GM21526 (cell line): Measurements from ENCODE around the gene TMEM271.

Experiments
- ATAC-seq: cut with Tn5 transposase; IDR thresholded peaks from one replicate; pipeline ENCODE4 v1.9.1; 2021; ENCODE audit warnings: moderate library complexity; ENCODE audit not compliant: unreplicated experiment, low FRiP score

The TMEM271 gene

DNA sequence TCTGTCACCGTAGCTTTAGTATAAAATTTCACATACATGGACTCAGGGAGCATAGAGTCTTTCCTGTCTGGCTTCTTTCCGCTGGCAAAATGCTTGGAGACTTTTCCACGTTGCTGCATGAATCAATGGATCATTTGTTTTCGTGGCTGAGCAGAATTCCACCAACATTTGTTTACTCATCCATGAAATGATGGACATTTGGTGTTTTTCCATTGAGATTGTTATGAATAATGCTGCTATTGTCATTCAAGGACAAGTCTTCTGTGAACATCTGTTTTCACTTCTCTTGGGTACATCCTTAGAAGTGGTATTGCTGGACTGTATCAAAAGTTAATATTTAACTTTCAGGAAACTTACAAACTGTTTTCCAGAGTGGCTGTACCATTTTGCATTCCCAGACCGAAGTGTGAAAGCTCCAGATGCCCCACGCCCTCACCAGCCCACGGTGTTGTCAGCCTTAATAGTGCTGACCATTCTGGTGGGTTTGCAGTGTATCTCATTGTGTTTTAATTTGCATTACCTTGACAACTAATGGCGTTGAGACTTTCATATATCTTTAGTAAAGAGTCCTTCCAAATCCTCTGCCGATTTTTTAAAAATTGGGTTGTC is 5.8 kb upstream of the TMEM271 start:
- ATAC-seq = no peak

DNA sequence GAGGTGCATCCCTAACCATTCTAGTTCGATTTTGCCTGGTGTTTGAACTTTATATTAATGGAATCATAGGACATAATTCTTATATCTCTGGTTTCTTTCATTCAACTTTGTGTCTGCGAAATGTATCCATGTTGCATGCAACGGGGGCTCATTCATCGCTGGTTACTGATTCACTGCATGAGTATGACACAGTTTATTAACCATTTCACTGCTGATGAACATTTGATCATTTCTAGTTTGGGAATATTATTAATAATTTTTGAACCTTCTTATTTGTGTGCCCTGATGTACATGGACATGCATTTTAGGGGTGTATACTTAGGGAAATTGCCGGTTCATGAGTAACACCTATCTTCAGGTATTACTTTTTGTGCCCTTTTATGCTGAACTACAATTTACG is 5.1 kb upstream of the TMEM271 start:
- ATAC-seq = no peak

DNA sequence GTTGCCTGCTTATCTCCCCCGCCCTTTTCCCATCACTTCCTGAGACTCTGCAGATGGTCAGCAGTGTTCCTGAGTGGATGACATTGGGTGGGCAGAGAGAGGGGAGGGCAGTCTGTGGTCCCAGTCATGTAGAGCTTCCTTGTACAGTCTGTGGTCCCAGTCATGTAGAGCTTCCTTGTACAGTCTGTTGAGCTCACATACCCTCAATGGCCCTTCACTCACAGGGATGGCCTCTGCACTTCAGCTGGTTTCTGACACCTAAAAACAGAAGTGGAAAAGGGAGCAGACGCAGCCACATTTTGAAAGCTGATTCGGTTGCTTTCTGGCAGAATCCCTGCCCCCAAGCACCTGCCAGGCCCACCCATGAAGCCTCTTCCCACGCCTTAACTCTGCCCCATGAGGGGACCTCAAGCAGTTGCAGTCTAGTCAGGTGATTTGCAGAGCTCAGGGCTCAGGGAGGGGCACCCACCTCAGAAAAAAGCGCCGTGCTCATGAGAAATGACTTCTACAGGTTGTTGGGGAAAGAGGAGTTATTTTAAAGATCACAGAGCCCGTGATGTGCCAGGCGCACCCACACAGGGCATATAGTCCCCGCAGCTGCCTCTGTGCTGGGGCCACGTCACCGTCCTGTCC is 3.6 kb upstream of the TMEM271 start:
- ATAC-seq = no peak

DNA sequence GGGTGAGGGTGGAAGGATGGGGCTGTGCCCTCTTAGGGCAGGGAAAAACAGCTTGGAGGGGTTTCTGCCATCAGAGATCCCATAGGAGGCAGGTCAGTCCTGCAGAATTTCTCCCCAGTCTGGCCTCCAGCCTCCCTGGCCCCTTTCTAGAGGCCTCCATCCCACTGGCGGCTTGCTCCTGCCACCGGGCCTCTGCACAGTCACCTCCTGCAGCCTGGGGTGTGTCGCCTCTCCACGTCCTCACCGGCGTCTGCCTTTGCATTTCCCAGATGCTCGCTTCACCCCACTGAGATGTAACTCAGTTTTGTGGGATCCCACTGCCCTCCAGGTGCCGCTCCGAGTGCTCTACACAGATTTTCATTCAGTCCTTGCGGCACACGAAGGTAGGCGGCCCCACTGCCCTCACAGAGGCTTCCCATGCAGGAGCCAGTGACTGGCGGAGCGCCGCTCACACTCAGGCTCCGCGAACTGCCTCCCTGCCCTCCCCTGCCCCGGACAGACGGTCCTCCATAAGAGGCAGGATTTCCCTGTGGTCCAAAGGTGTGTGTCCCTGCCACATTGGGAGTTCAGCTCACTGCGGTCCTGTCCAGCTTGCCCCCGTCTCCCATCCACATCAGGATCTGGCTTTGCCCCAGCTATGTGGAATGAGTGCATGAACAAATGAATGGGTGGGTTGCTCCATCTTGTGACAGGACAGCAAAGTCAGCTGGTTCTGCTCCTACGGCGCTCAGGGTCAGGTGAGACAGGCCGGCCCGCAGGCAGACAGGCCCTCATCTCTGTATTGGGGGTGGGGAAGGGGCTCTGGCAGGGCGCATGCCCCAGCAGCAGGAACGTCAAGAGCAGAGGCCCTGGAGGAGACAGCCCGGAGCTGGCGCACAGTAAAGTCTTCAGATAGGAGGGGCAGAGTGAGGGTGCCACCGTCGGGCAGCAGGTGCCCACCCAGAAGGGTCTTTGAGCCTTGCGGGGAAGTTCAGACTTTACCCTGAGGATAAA is 2.7 kb upstream of the TMEM271 start:
- ATAC-seq = no peak

DNA sequence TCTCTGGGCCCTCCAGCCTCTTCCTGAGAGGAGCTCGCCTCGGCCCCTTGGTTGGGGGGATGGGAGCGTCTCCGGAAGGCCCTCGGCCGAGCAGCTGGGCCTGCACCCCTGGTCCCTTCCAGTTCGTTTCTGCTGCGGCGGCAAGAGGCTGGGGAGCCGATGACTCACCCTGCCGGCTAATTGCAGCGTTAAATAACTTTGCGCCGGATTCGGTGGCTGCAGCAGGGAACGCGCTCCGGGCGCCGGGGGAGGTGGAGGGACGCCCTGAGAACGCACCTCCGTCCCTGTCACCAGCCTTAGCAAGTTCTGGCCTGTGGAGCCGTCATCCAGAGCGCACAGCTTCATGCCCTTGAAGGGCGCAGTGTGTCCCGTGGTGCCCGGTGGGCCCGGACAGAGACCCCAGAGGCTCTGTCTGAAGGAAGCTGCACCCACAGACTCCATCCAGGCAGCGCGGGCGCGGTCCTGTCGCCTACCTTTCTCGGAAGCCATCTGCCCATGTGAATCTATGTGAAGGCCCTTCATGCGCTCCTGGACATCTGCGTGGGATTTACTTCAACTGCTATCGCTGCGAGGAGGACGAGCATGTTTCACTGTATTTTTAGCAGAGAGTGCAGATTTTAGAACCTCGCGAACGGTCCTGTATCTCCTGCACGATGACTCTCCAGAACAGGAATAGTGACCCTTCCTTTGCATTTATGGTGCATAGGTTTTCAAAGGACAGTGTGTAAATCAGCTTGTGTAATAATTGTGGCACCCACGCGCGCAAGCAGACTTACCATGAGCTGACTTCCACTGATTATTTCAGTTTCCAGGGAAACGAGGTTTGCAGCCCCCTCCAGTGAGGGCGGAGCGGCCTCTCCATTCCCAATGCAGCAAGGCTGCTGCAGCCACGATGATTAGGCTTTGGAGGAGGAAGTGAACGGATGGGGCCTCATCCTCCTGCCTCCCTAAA is 1.7 kb upstream of the TMEM271 start:
- no peak for ATAC-seq

DNA sequence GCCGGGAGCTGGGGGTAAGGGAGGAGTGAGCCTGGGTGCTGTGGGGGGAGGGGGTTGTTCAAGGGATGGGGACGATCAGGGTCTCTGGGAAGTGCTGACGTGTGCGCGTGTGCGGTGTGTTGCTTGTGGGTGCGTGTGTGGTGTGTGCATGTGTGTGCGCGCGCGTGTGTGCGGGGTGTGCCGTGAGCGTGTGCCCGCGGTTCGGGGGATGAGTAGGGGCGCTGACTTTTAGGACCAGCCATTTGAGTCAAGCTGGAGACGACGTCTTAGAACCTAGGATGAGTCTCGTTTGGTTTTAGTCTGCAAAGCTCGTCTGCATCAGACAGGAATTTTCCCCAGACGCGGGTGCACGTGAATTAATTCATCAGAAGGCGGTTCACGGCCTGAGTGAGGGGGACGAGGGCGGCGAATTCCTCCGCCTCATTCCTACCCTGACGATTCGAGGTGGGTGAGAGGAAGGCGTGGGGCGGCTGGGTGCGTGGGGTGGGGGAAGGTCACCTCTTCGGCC is 950 bp upstream of the TMEM271 start:
- ATAC-seq = no peak

DNA sequence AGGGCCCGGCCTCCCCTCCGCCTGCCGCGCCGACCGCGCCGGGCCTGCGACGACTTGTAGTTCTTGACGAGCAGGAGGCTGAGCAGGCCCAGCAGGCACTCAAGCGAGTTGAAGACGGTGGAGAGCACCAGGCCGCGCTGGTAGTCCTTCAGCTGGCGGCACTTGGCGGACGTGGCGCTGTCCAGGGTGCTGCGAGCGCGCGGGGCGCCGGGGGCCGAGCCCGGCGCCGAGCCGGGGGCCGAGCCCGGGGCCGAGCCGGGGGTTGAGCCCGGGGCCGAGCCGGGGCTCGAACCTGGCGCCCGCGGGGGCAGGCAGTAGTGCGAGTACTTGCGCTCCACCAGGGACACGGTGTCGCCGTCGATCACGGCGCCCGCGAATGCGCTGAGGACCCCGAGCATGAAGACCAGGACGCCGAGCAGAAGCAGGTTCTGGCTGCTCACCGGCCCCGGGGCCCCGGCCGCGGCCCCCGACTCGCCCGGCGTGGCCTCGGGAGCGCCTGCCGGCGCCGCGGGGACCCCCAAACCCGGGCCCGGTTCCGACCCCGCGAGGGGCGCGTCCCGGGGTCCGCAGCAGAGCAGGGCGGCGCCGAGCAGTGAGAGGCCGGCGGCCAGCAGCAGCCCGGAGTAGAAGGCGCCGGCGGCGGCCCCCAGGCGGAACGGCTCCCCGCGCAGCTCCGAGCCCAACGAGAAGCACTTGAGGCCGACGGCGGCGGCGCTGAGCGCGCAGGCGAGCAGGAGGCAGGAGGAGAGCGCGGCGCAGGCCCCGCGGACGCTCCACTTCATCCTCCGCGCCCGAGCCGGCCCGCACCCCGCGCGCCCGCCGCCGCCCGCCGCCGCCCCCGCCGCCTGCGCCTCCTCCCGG is 584 bp downstream of the TMEM271 start:
- ATAC-seq = no peak

DNA sequence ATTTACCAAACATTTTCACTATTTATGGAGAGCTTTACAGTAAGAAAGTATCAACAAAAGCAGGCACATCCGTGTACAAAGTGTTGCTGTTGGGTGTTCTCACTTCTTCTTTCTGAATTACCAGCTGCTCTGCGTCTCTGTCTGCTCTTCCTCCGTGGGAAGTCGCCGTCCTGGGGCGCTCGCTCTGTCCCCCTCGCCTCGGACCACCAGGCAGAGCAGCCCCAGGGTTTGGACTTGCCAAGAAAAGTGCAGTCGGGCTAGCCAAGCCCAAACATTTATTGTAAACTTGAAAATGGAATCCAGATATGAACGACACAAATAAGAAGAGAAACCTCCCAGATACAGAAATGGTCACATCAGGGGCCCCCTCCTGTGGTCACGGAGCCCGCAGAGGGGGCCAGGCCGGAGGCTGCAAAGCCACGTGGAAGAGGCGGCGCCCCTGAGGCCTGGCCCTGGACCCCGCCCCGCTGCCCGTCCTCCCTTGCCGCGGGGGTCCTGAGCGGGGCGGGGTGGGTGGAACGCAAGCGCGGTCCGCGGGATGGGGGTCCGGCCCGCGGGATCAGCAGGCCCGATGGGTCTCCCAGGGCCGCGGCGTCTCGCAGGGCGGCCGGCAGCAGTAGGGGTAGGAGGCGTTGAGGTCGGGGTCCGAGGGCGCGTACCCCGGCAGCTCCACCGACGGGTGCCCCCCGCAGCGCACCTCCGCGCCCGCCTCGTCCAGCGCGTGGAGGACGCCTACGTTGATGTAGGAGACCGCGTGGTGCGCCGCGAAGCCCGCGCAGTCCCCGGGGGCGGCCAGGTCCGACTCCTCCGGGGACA is 1.5 kb downstream of the TMEM271 start:
- ATAC-seq = no peak

DNA sequence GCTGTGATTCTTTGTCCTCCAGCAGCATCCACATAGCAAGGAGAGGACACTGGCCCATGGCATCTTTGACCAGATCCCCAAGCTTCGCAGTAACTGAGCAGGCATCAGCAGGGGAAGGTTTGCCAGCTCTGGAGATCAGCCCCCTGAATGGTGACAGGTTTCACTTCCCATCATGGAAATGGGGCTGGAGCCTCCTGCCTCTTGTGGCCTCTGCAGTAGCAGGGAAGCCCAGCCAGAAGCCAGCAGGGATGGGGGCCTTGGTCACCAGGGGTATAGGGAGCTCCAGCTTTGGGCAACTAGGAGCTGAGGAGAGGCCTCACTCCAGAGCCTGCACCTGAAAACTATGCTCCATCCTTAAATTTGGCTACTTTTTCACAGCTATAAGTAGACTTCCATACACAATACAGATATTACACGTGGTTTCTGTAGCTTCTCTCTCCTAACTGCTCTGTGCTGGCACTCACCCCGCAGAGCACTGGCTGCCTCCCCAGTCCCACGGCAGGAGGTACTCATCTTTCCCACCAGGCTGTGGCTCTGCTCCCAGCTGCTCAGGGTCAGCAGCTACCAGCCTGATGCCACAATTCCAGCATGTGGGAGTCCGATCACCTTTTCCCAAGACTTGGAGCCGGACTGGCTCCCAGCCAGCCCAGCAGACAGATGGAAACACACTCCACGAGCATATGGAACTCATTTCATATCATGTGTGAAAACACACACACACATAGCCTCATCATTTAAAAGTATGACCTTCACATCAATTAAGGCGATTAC is 2.8 kb downstream of the TMEM271 start:
- no peak for ATAC-seq

DNA sequence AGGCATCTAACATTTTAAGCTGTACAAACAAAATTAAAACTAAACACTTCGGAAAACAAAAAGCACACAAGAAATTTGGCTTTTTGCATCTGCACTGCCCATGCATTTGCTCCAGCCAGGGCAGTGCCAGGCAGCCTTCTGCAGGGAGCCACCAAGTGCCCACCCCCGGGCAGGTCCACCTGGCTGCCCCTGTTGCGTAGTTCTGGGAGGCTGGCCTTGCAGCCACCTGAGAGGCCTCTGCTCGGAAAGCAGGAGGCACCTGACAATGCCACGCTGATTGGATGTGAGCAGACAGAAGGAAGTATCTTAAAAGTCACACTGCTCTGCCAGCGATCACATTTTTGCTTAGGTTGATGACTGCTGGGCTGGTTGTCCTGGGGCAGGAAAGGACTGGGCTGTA is 3.5 kb downstream of the TMEM271 start:
- ATAC-seq = no peak

DNA sequence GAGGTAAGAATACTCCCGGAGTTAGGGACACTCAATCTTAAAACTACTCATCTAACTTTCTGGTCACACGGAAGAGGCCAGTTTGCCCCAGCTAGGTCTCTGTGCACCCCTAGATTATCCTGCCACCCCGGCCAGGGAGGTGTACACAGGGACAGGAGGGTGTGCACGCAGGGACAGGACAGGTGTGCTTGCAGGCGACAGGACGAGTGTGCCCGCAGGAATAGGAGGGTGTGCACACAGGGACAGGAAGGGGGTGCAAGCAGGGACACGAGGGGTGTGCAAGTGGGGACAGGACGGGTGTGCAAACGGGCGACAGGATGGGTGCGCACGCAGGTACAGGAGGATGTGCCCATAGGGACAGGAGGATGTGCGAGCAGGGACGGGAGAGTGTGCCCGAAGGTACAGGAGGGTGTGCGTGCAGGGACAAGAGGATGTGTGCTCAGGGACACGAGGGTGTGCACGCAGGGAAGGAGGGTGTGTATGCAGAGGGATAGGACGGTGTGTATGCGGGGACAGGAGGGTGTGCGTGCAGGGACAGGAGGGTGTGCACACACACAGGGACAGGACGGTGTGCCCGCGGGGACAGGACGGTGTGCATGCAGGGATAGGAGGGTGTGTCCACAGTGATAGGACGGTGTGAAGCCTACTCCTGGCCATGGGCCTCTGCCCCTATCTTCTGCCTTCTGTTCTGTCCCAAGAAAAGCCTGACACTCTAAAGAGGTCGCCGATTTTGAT is 4.1 kb downstream of the TMEM271 start:
- ATAC-seq = no peak

DNA sequence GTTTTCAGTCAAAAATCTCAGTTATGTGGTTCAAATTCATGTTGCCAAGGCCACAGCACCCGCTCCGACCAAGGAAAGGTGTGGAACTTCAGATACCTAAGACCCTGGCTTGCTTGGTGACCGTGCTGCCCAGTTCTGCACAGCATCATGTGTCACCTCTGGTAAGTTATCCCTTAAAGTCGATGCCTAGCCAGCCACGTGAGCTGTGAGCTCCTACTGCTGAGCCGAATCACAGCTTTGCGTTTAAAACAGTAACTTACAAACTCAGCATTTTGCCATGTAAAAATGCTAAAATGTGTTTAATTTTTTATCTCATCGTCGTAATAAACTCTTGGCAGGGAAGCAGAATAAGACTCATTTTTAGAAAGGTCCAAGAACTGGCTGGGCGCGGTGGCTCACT is 5.3 kb downstream of the TMEM271 start:
- ATAC-seq = no peak

DNA sequence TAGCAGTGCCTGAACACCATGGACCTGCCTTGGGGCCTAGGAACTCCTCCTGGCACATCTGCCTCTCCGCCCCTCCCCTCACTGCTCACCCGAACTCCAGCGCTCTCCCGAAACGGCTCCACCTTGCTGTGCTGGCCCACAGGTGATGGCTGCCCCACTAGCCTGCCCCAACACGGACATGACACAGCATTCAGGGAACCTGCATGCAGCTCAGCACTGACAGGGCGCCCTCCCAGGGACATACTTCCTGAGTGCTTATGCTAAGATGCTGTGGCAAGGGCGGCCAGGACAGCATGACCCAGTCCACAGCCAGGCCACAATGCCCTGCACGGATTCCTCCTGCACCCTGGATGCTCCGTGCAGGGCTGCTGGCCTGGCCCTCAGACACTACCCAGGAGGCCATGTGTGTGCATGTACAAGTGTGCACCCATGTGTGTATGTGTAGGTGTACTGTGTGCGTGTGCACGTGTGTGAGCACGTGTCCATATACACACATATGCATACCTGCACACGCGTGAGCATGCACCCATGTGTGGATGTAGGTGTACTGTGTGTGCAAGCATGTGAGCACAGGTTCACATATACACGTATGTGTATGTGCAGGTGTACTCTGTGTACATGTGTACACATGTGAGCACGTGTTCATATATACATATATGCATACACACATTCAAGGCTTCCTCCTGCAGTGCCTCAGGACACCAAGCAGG is 6.0 kb downstream of the TMEM271 start:
- no peak for ATAC-seq

DNA sequence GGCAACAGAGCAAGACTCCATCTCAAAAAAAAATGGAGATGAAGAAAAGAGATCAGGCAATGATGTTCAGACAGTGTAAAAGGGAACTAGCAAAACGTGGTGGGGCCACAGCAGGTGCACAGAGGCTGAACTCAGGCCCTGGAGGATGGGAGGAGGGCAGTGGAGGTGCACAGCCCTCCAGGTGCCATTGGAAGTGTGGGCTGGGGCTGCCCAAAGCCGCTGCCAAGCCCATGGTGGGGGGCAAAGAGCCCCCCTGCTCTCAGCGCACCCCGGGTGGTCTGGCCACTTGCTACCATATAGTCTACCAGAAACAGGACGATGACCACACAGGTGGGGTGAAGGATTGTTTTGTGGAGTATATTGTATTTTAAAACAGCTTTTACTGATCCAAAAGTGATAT is 7.1 kb downstream of the TMEM271 start:
- ATAC-seq = no peak

DNA sequence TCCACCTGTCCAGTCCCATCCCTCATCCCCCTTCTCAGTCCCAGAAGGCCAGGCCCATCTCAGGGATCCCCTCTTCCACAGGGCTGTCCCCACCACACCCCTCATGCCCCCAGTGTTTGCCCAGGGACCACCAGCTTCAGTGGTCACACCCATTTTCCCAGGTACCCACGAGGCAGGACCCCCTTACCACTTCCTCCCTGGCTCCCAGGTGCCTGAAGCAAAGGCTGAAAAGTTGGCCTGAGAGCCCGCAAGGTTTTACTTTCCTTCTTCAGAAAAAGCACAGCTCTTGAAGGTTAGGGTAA is 7.8 kb downstream of the TMEM271 start:
- no peak for ATAC-seq

DNA sequence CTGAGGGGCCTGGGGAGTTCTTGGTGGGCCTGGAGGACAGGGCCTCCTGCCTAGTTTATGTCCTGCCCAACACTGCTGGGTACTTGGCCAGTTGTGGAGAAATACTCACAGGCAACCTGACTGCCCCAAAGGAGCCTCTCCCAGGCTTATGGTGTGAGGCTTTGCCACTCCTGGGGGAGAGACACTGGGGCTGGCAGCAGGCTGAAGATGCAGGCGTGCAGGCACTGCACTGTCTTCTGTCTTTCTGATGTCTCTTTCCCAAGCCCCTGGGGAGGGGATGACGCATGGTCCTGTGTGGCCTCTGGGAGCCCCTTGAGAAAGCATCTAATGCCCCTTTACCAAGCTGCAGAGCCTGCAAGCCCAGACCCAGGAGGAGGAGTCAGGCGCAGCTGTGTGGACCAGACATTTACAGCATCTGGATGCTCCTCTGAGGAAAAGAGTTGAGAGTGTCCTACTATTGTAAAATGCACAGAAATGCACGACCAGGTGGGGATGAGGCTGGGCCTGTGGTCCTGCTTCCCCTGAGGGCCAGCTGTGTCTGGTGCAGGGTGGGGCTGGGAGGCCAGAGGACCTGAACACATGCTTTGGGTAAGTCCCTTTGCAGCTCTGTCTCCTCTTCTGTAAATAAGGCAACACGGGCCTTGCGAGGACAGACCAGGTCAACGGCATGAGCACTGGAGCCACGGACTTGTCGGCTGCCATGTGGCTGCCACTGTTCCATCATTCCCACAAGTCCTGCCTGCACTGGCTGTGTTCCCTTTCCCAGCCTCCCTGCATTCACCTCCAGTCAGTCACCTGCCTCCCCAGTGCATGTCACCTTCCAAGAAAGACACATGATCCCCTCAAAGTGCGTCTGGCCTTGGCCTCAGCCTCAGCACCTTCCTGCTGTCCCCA is 8.4 kb downstream of the TMEM271 start:
- no peak for ATAC-seq
